Heart right ventricle (tissue), 16 donors: ENCODE measurements around the gene LINGO1. TPM values are rescaled to one million over a fixed set of nuclear protein-coding genes. Genes with fewer than 3 reads are reported as not detected.

ENCODE experiments used
- ATAC-seq, 8 donors: fragments of 200-7000 bp; cut with Tn5 transposase; one replicate each; pipeline ENCODE4 v1.9.1; 2020; ENCODE audit warnings: mild to moderate bottlenecking in 8 of 8, moderate library complexity in 8 of 8, moderate number of reproducible peaks in 1 of 8
- DNase-seq, 2 donors: peaks; one replicate each; pipeline ENCODE4 v3.0.0-alpha.2; 2020
- H3K27ac ChIP-seq, 10 donors: fragments of 200-600 bp; sonication (generic) in 2 of 10; one replicate each; pipeline versions ENCODE4 v1.5.0 to v1.8.0; 2020 to 2022; ENCODE audit warnings: mild to moderate bottlenecking in 3 of 10
- H3K27me3 ChIP-seq, 7 donors: fragments of 200-600 bp; one replicate each; pipeline ENCODE4 v1.8.0; 2021 to 2022; ENCODE audit warnings: mild to moderate bottlenecking in 2 of 7
- H3K36me3 ChIP-seq, 9 donors: fragments of 200-600 bp; sonication (generic) in 1 of 9; one replicate each; pipeline versions ENCODE4 v1.5.0 to v1.8.0; 2020 to 2022; ENCODE audit warnings: mild to moderate bottlenecking in 2 of 9
- H3K4me1 ChIP-seq, 9 donors: fragments of 200-600 bp; sonication (generic) in 1 of 9; one replicate each; pipeline versions ENCODE4 v1.5.0 to v1.8.0; 2020 to 2022; ENCODE audit warnings: mild to moderate bottlenecking in 4 of 9
- H3K4me3 ChIP-seq, 10 donors: fragments of 200-600 bp; sonication (generic) in 2 of 10; one replicate each; pipeline versions ENCODE4 v1.5.0 to v1.8.0; 2020 to 2022; ENCODE audit warnings: mild to moderate bottlenecking in 7 of 10, moderate library complexity in 2 of 10
- H3K9me3 ChIP-seq, 11 donors: fragments of 200-600 bp in 10 of 11; sonication (generic) in 2 of 11; one replicate each; pipeline versions ENCODE4 v1.5.0 to v1.8.0; 2013 to 2022; ENCODE audit warnings: mild to moderate bottlenecking in 2 of 11, control low read depth in 1 of 11, moderate library complexity in 1 of 11
- CTCF ChIP-seq, 9 donors: fragments of 200-600 bp; sonication (generic) in 2 of 9; IDR thresholded peaks; one replicate each; pipeline versions ENCODE4 v1.5.0 to v1.8.0; 2021 to 2022; ENCODE audit warnings: antibody characterized with exemption in 9 of 9, mild to moderate bottlenecking in 5 of 9, moderate library complexity in 1 of 9
- WGBS, 2 donors: extraction: QIAGEN DNeasy Blood & Tissue Kit; methylation state at CpG; one replicate each; pipeline ENCODE4 v1.1.7; 2013; ENCODE audit warnings: inconsistent platforms in 1 of 2; 5-methylcytosine and 5-hydroxymethylcytosine counted together
- intact Hi-C, 10 donors: fragments of 100-400 bp; cut with DNase I; formaldehyde crosslinking; loops; one replicate each; pipeline versions ENCODE4 v1.11.1 to v1.14.2; 2022
- polyA plus RNA-seq, 2 donors: library from polyadenylated mRNA; stranded (reverse); fragments of 200-250 nt; gene quantifications; one replicate each; pipeline ENCODE4 v1.2.3, GENCODE V29; 2013
- total RNA-seq, 10 donors: library from RNA; stranded (reverse); fragmentation: NEBNext Ultra II Directional in 3 of 10; extraction: Animal tissue kit (Norgen Biotek cat#: 25700) in 3 of 10; gene quantifications; one replicate each; pipeline versions ENCODE4 v1.2.1 to v1.2.4, GENCODE V29; 2021 to 2023
- donor health status: Arrhythmogenic right ventricular cardiomyopathy.
- donor health status: ischemic (EF 13 %, LVEDD 7.1; RV severe dilation, severe dysfunction).
- donor health status: healthy with polysubstance abuse.
- donor health status: DM: no; HTN: yes; CAD: no.
- donor health status: DM: no; HTN: no; CAD: no.
- donor health status: ischemic (EF 25% LVEDD 6.9; RV normal size, moderate dysfunction).
- donor health status: ischemic (EF 25% LVEDD 5.7; RV mildly dilated, moderate dysfunction).
- donor health status: healthy.
- donor health status: DM: yes; HTN: yes; CAD: no.
- donor health status: Ischemic cardiomyopathy.
- donor health status: ischemic (EF 35%, LVEDD 5.7; RV mildly dilated, moderate dysfunction).
- donor health status: nonischemic (EF 11% LVEDD 7.7; RV severe dilation, severe dysfunction).
- donor health status: DM: yes; HTN: yes; CAD: no.
- donor health status: PGD.
- donor health status: ischemic (EF 29% LVEDD 5.4; RV normal size, mild dysfunction).
- donor health status: nonischemic (EF 23%, LVEDD 6.1; RV moderate dilation, normal function).

Gene LINGO1
- total and polyA plus RNA-seq, 12 donors: 0.70 to 2.7 (median 1.3) TPM

- WGBS, 2 donors: 81 to 83% methylated on average over 13 of the region's 13 CpGs
- Histone ChIP-seq H3K36me3 (no peaks in the 10 kb centered on the region), H3K4me3 (no peak overlapping the region), H3K9me3 (no peaks in the 10 kb centered on the region), H3K27ac (no peak overlapping the region), H3K4me1 (no peaks in the 10 kb centered on the region), H3K27me3 (no peaks in the 10 kb centered on the region)
- ATAC-seq: peak in 1 of 8 donors; percentile 35
- DNase-seq: no peak
- TF ChIP-seq CTCF (IDR thresholded peaks at IDR 0.05): no peak
- intact Hi-C loops: no loop called here
These were observed 40.6 kb downstream of the LINGO1 start for GRCh38 chr15:77591968-77592613.

- H3K4me1 ChIP-seq: no peaks in the 10 kb centered on the region
- intact Hi-C loops: no loop called here
- H3K27ac ChIP-seq: no peak overlapping the region
- DNase-seq (no peak), ATAC-seq (peak in 5 of 8 donors; percentile 40 to 58 (median 44))
- TF ChIP-seq CTCF (IDR thresholded peaks at IDR 0.05): no peak
- no peaks in the 10 kb centered on the region for H3K27me3 ChIP-seq
- H3K4me3 ChIP-seq: no peak overlapping the region
- WGBS, 2 donors: 56 to 67% methylated on average over 6 of the region's 6 CpGs
- no peaks in the 10 kb centered on the region for H3K9me3 ChIP-seq
- H3K36me3 ChIP-seq: no peaks in the 10 kb centered on the region
These were observed 42.9 kb downstream of the LINGO1 start for GRCh38 chr15:77589839-77590238.

- Histone ChIP-seq H3K27ac (no peak overlapping the region), H3K27me3 (no peaks in the 10 kb centered on the region), H3K4me1 (peaks cover 0 to 3% (median 0%) of the 10 kb centered on the region in 9 donors), H3K9me3 (no peaks in the 10 kb centered on the region), H3K4me3 (no peak overlapping the region), H3K36me3 (no peaks in the 10 kb centered on the region)
- intact Hi-C loops: no loop called here
- no peak for DNase-seq
- WGBS, 2 donors: 95 to 98% methylated on average over 12 of the region's 12 CpGs
- ATAC-seq: no peak
- TF ChIP-seq CTCF (IDR thresholded peaks at IDR 0.05): no peak
These were observed 44.6 kb downstream of the LINGO1 start for GRCh38 chr15:77588126-77588525.

- Histone ChIP-seq H3K27ac (no peak overlapping the region), H3K9me3 (no peaks in the 10 kb centered on the region), H3K36me3 (no peaks in the 10 kb centered on the region), H3K27me3 (no peaks in the 10 kb centered on the region), H3K4me3 (no peak overlapping the region), H3K4me1 (peaks cover 0 to 26% (median 0%) of the 10 kb centered on the region in 9 donors)
- intact Hi-C loops: no loop called here
- DNase-seq: no peak
- ATAC-seq: no peak
- 86 to 87% methylated on average over 11 of the region's 11 CpGs for WGBS, 2 donors
- no peak for TF ChIP-seq CTCF (IDR thresholded peaks at IDR 0.05)
These were observed 48.0 kb downstream of the LINGO1 start for GRCh38 chr15:77584691-77585090.
